C1 segment of cervical spinal cord (tissue), 14 donors: Measurements from ENCODE around the gene HTRA2.
"Not testable (repeated sequence)": the region's sequence is repeated elsewhere in the genome, so short reads cannot be mapped to it uniquely, and the experiment has no call there.

Experiments
- DNase-seq, 14 donors: peaks; one replicate each; lab custom pipeline; 2025; lab: John Stamatoyannopoulos, UW

The HTRA2 gene

GRCh38 chr2:74559912-74560311, 30.2 kb downstream of the HTRA2 start:
- DNase-seq, result no peak

GRCh38 chr2:74560591-74560990, 30.9 kb downstream of the HTRA2 start:
- no peak for DNase-seq

- not testable (repeated sequence) for DNase-seq
These were observed 31.3 kb downstream of the HTRA2 start for GRCh38 chr2:74561022-74561421.

- DNase-seq, result no peak
These were observed 32.5 kb downstream of the HTRA2 start for GRCh38 chr2:74562126-74562775.

- DNase-seq, result no peak
These were observed 34.5 kb downstream of the HTRA2 start for GRCh38 chr2:74564222-74564621.

GRCh38 chr2:74566076-74566753, 36.5 kb downstream of the HTRA2 start:
- DNase-seq, result no peak

GRCh38 chr2:74566754-74567085, 37.0 kb downstream of the HTRA2 start:
- no peak for DNase-seq

- no peak for DNase-seq
These were observed 38.1 kb downstream of the HTRA2 start for GRCh38 chr2:74567881-74568280.

- DNase-seq, result no peak
These were observed 40.0 kb downstream of the HTRA2 start for GRCh38 chr2:74569686-74570085.

GRCh38 chr2:74571058-74571457, 41.3 kb downstream of the HTRA2 start:
- DNase-seq, result no peak

GRCh38 chr2:74572178-74572925, 42.6 kb downstream of the HTRA2 start:
- no peak for DNase-seq

- DNase-seq, result peak in 1 of 14 donors; percentile 9
These were observed 44.2 kb downstream of the HTRA2 start for GRCh38 chr2:74573747-74574562.

GRCh38 chr2:74575320-74575719, 45.6 kb downstream of the HTRA2 start:
- no peak for DNase-seq

GRCh38 chr2:74576211-74576862, 46.6 kb downstream of the HTRA2 start:
- DNase-seq, result no peak

GRCh38 chr2:74576863-74577229, 47.1 kb downstream of the HTRA2 start:
- DNase-seq, result peak in 5 of 14 donors; percentile 9 to 52 (median 20)

GRCh38 chr2:74577448-74577847, 47.7 kb downstream of the HTRA2 start:
- no peak for DNase-seq

GRCh38 chr2:74578408-74578807, 48.7 kb downstream of the HTRA2 start:
- no peak for DNase-seq

- no peak for DNase-seq
These were observed 51.7 kb downstream of the HTRA2 start for GRCh38 chr2:74581463-74581862.

- no peak for DNase-seq
These were observed 52.5 kb downstream of the HTRA2 start for GRCh38 chr2:74582184-74582583.
